ENCODE measurements around the gene BMP6. TPM values are rescaled to one million over a fixed set of nuclear protein-coding genes. Genes with fewer than 3 reads are reported as not detected.

Gene BMP6
- polyA plus RNA-seq, 3 donors, result not detected

GRCh38 chr6:7899101-7899888 is 173.4 kb downstream of the BMP6 start:
- Histone ChIP-seq H3K4me3 (replicated peaks in 1 of 3; ENCODE audit: low read depth in 2 of 3, low read length in 3 of 3) (no peak overlapping the region), H4K20me1 (ENCODE audit: insufficient read depth, low read length) (no peaks in the 10 kb centered on the region), H3K9ac (ENCODE audit: insufficient read depth, low read length, poor library complexity, severe bottlenecking) (no peak overlapping the region), H3K27ac (ENCODE audit: low read depth in 1 of 2, low read length in 2 of 2) (no peak overlapping the region), H3K27me3 (ENCODE audit: control insufficient read depth in 2 of 2, insufficient read depth in 2 of 2, low read length in 2 of 2) (no peaks in the 10 kb centered on the region), H3K9me3 (replicated peaks in 1 of 2; ENCODE audit: control insufficient read depth in 1 of 2, insufficient read depth in 1 of 2, low read length in 2 of 2) (no peaks in the 10 kb centered on the region), H3K4me1 (ENCODE audit: control insufficient read depth in 1 of 2, insufficient read depth in 2 of 2, low read length in 2 of 2) (no peaks in the 10 kb centered on the region), H2AFZ (ENCODE audit: insufficient read depth, low read depth, low read length, poor library complexity, severe bottlenecking) (no peak overlapping the region), H3K36me3 (replicated peaks in 1 of 2; ENCODE audit: control insufficient read depth in 1 of 2, insufficient read depth in 2 of 2, low read length in 2 of 2) (peaks cover 94 to 100% of the 10 kb centered on the region in 2 donors), H3K4me2 (replicated peaks; ENCODE audit: extremely low read depth, low read length, poor library complexity, severe bottlenecking) (no peak overlapping the region), H3K79me2 (ENCODE audit: insufficient read depth, low read length) (no peaks in the 10 kb centered on the region)
- Mint-ChIP-seq H3K27me3 (ENCODE audit: low read depth in 3 of 3) (peaks cover 0 to 2% (median 0%) of the 10 kb centered on the region in 3 donors), H3K36me3 (peaks cover 87 to 91% of the 10 kb centered on the region in 2 donors), H3K4me1 (peaks cover 4% of the 10 kb centered on the region), H3K9me3 (no peaks in the 10 kb centered on the region), H3K27ac (no peak overlapping the region), H3K4me3 (no peak overlapping the region)
- no peak for DNase-seq
- intact Hi-C loops (cut with micrococcal nuclease), result no loop called here
- WGBS (ENCODE audit: insufficient coverage), result 92% methylated on average over 2 of the region's 5 CpGs
- no peak for TF ChIP-seq CTCF (IDR thresholded peaks at IDR 0.05)

GRCh38 chr6:7899889-7900213 is 174.0 kb downstream of the BMP6 start:
- Mint-ChIP-seq H3K4me3 (no peak overlapping the region), H3K36me3 (peaks cover 87 to 91% of the 10 kb centered on the region in 2 donors), H3K4me1 (peaks cover 4% of the 10 kb centered on the region), H3K9me3 (no peaks in the 10 kb centered on the region), H3K27ac (no peak overlapping the region), H3K27me3 (ENCODE audit: low read depth in 3 of 3) (peaks cover 0 to 2% (median 0%) of the 10 kb centered on the region in 3 donors)
- no peaks in the 10 kb centered on the region for H3K4me1 ChIP-seq (ENCODE audit: control insufficient read depth in 1 of 2, insufficient read depth in 2 of 2, low read length in 2 of 2)
- H4K20me1 ChIP-seq (ENCODE audit: insufficient read depth, low read length), result no peaks in the 10 kb centered on the region
- peaks cover 3% of the 10 kb centered on the region for H3K79me2 ChIP-seq (ENCODE audit: insufficient read depth, low read length)
- intact Hi-C loops (cut with micrococcal nuclease), result no loop called here
- no peaks in the 10 kb centered on the region for H3K27me3 ChIP-seq (ENCODE audit: control insufficient read depth in 2 of 2, insufficient read depth in 2 of 2, low read length in 2 of 2)
- no peak overlapping the region for H3K4me2 ChIP-seq (replicated peaks; ENCODE audit: extremely low read depth, low read length, poor library complexity, severe bottlenecking)
- no peak for TF ChIP-seq CTCF (IDR thresholded peaks at IDR 0.05)
- H3K9ac ChIP-seq (ENCODE audit: insufficient read depth, low read length, poor library complexity, severe bottlenecking), result no peak overlapping the region
- DNase-seq, result no peak
- WGBS (ENCODE audit: insufficient coverage), result 98% methylated on average over 3 of the region's 4 CpGs
- no peak overlapping the region for H3K4me3 ChIP-seq (replicated peaks in 1 of 3; ENCODE audit: low read depth in 2 of 3, low read length in 3 of 3)
- H3K9me3 ChIP-seq (replicated peaks in 1 of 2; ENCODE audit: control insufficient read depth in 1 of 2, insufficient read depth in 1 of 2, low read length in 2 of 2), result no peaks in the 10 kb centered on the region
- peaks cover 94 to 100% of the 10 kb centered on the region in 2 donors for H3K36me3 ChIP-seq (replicated peaks in 1 of 2; ENCODE audit: control insufficient read depth in 1 of 2, insufficient read depth in 2 of 2, low read length in 2 of 2)
- no peak overlapping the region for H2AFZ ChIP-seq (ENCODE audit: insufficient read depth, low read depth, low read length, poor library complexity, severe bottlenecking)
- H3K27ac ChIP-seq (ENCODE audit: low read depth in 1 of 2, low read length in 2 of 2), result no peak overlapping the region

All from CD14-positive monocyte (primary cell).